CD4-positive, alpha-beta T cell (primary cell): ENCODE results near the gene SREK1. TPM values are rescaled to one million over a fixed set of nuclear protein-coding genes. Genes with fewer than 3 reads are reported as not detected.

ENCODE experiments used
- ATAC-seq: fragments of 200-7000 bp; cut with Tn5 transposase; one replicate; pipeline ENCODE4 v1.10.0; 2022; ENCODE audit warnings: mild to moderate bottlenecking; ENCODE audit not compliant: poor library complexity
- CTCF ChIA-PET: fragments of 350-600 bp; sonication (Branson Sonifier 250); formaldehyde crosslinking; loops from one replicate; lab custom pipeline; 2021; ENCODE audit warnings: antibody characterized with exemption, inconsistent platforms; lab: Charles Lee
- POLR2A ChIA-PET: fragments of 350-600 bp; sonication (Branson Sonifier 250); formaldehyde crosslinking; loops from one replicate; lab custom pipeline; 2021; ENCODE audit warnings: antibody characterized with exemption, inconsistent platforms; lab: Charles Lee
- DNase-seq, 14 experiments: peaks; one replicate each; pipeline ENCODE4 v3.0.0-alpha.2; 2013 to 2020; ENCODE audit warnings: mixed read lengths in 2 of 14
- H3K27ac ChIP-seq, 2 donors: one replicate each; pipeline versions ENCODE4 v1.5.1 to v1.7.0; 2013; ENCODE audit warnings: low read length in 2 of 2, low read depth in 1 of 2, mild to moderate bottlenecking in 1 of 2
- H3K27me3 ChIP-seq, 2 experiments: 1 replicate in 1 of 2; 2 replicates in 1 of 2; pipeline versions ENCODE4 v1.6.1 to v1.7.0; 2013; ENCODE audit warnings: low read length in 2 of 2, control low read depth in 1 of 2, mild to moderate bottlenecking in 1 of 2, moderate library complexity in 1 of 2; ENCODE audit not compliant: insufficient read depth in 2 of 2, control insufficient read depth in 1 of 2
- H3K36me3 ChIP-seq: one replicate; pipeline ENCODE4 v1.6.1; 2013; ENCODE audit warnings: low read length, control low read depth; ENCODE audit not compliant: insufficient read depth
- H3K4me1 ChIP-seq: one replicate; pipeline ENCODE4 v1.6.1; 2013; ENCODE audit warnings: low read length, control low read depth; ENCODE audit not compliant: insufficient read depth
- H3K4me3 ChIP-seq: one replicate; pipeline ENCODE4 v1.5.1; 2013; ENCODE audit warnings: mild to moderate bottlenecking, low read length, moderate library complexity
- H3K9me3 ChIP-seq, 2 experiments: 1 replicate in 1 of 2; 2 replicates in 1 of 2; pipeline versions ENCODE4 v1.6.1 to v1.7.0; 2013; ENCODE audit warnings: low read length in 2 of 2, mild to moderate bottlenecking in 2 of 2, control low read depth in 1 of 2, moderate library complexity in 1 of 2; ENCODE audit not compliant: control insufficient read depth in 1 of 2, insufficient read depth in 1 of 2
- H3K27ac Mint-ChIP-seq: one replicate; pipeline ENCODE4 v1.8.0; 2020; ENCODE audit warnings: mixed read lengths
- H3K27me3 Mint-ChIP-seq: one replicate; pipeline ENCODE4 v1.8.0; 2021; ENCODE audit warnings: mixed read lengths
- H3K36me3 Mint-ChIP-seq: one replicate; pipeline ENCODE4 v1.8.0; 2021; ENCODE audit warnings: low read depth, mixed read lengths
- H3K4me1 Mint-ChIP-seq: one replicate; pipeline ENCODE4 v1.8.0; 2021; ENCODE audit warnings: low read depth, mixed read lengths
- H3K4me3 Mint-ChIP-seq: one replicate; pipeline ENCODE4 v1.8.0; 2020; ENCODE audit warnings: mild to moderate bottlenecking, mixed read lengths
- H3K9me3 Mint-ChIP-seq: one replicate; pipeline ENCODE4 v1.8.0; 2020; ENCODE audit warnings: mixed read lengths
- intact Hi-C, 2 experiments: fragments of 100-400 bp; cut with DNase I in 1 of 2; cut with micrococcal nuclease in 1 of 2; formaldehyde crosslinking; loops; one replicate each; pipeline versions ENCODE4 v1.15.1 to v1.9.0; 2023 to 2025; cut with DNase I, micrococcal nuclease
- total RNA-seq, 174 experiments: library from RNA in 2 of 174; stranded (reverse) in 2 of 174; gene quantifications; one replicate each; pipeline ENCODE4 v1.2.3 and lab custom pipeline; 2021 to 2026
- TF ChIP-seq, protein P1 (sequence below): fragments of 200-600 bp; IDR thresholded peaks from one replicate; pipeline ENCODE4 v1.8.0; 2022; ENCODE audit warnings: antibody characterized with exemption, mild to moderate bottlenecking

The SREK1 gene
- total RNA-seq, 2 experiments from 2014 or later = 137 to 155 TPM

DNA sequence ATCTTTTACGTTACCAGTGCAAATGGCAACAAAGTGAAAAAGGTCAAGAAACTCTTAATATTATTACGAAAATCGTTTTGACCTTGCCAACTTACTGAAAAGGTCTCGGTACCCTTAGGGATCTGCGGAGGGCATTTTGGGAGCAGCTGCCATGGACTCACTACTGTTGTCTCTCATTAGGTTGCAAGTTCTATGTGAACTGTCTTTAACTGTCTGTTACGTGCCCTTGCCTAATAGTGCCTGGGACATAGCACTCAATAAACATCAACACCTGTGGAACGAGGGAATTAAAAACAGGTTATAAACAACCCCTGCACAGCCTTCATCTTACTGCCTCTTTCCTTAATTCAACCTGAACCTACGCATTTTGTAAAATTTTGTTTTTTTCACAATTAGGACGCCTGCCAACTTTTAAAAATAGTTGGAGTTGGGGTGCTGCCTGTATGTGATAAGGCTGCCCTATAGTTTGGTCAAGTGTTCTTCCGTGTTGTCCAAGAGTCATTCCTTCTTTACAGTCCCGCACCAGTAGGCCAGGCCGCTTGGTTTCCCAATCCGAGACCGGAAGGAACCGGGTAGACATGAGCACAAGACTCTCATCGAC is 527 bp upstream of the SREK1 start:
- peak in 2 of 14 experiments; percentile 3 to 6 for DNase-seq
- CTCF ChIA-PET = no interaction called here

DNA sequence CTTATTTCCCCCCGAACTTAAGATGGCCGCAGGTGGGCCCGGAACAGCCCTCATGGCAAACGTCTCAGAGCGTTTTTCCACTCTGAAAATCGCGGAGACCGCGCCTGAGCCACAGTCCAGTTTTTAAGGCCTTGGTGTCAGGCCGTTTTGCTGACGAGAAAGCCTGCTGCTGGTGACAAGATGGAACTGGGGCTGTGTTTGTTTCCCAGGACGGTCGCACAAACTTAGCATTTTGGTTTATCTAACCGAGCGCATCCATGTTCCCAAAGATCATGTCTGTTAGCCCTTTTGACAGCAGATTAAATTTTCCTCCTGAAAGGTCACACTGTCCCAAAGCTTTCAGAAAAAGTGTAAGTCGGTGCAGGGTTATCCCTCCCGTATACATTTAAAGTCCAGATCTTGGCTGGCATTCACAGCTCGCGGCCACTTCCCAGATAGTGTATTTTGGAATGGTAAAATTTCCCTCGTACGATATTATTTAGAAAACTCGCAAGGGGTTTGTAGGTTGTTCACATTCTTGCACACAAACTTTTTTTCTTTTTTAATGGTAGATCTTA is 812 bp downstream of the SREK1 start:
- no peaks in the 10 kb centered on the region for H3K27me3 ChIP-seq
- TF ChIP-seq, protein P1, sequence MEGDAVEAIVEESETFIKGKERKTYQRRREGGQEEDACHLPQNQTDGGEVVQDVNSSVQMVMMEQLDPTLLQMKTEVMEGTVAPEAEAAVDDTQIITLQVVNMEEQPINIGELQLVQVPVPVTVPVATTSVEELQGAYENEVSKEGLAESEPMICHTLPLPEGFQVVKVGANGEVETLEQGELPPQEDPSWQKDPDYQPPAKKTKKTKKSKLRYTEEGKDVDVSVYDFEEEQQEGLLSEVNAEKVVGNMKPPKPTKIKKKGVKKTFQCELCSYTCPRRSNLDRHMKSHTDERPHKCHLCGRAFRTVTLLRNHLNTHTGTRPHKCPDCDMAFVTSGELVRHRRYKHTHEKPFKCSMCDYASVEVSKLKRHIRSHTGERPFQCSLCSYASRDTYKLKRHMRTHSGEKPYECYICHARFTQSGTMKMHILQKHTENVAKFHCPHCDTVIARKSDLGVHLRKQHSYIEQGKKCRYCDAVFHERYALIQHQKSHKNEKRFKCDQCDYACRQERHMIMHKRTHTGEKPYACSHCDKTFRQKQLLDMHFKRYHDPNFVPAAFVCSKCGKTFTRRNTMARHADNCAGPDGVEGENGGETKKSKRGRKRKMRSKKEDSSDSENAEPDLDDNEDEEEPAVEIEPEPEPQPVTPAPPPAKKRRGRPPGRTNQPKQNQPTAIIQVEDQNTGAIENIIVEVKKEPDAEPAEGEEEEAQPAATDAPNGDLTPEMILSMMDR = no peak
- H3K9me3 ChIP-seq = no peaks in the 10 kb centered on the region
- peak; percentile 53 for ATAC-seq
- H3K4me3 Mint-ChIP-seq = peak overlapping the region; percentile 100
- no peaks in the 10 kb centered on the region for H3K9me3 Mint-ChIP-seq
- H3K4me1 Mint-ChIP-seq = peaks cover 55% of the 10 kb centered on the region
- H3K27ac Mint-ChIP-seq = peak overlapping the region; percentile 100
- ChIA-PET POLR2A (interaction anchor here (1.0 to 2.9 kb wide), 13 partner anchors 9 to 582 kb away, joined by 3 to 33 read pairs (median 8); partner anchors contain the start of genes CENPK, ERBIN, NLN and PPWD1), CTCF (interaction anchor here (1.0 kb wide), 1 partner anchor 26 kb away, joined by 3 read pairs; no protein-coding TSS in a partner anchor)
- peaks cover 18% of the 10 kb centered on the region for H3K36me3 Mint-ChIP-seq
- H3K36me3 ChIP-seq = no peaks in the 10 kb centered on the region
- intact Hi-C loops = loop anchor here (2.0 to 5.0 kb wide), 5 partner anchors 26 to 583 kb away; partner anchors contain the start of genes NLN (in 2 of the 2), SGTB (in 2 of the 2), CENPK (in 1 of the 2) and PPWD1 (in 1 of the 2)
- H3K4me3 ChIP-seq = peak overlapping the region; percentile 94
- DNase-seq = no peak
- H3K4me1 ChIP-seq = peaks cover 12% of the 10 kb centered on the region
- H3K27ac ChIP-seq = peak overlapping the region; percentile 97 to 100
- H3K27me3 Mint-ChIP-seq = no peaks in the 10 kb centered on the region

More for the DNA sequence above, 527 bp upstream of the SREK1 start:
- Mint-ChIP-seq H3K36me3 (peaks cover 17% of the 10 kb centered on the region), H3K27ac (peak overlapping the region; percentile 100), H3K27me3 (no peaks in the 10 kb centered on the region), H3K9me3 (no peaks in the 10 kb centered on the region), H3K4me1 (peaks cover 49% of the 10 kb centered on the region), H3K4me3 (peak overlapping the region; percentile 100)
- no peak for ATAC-seq
- no peaks in the 10 kb centered on the region for H3K27me3 ChIP-seq
- POLR2A ChIA-PET = interaction anchor here (0.5 to 2.9 kb wide), 21 partner anchors 8 to 580 kb away, joined by 3 to 33 read pairs (median 4); partner anchors contain the start of genes CENPK, ERBIN, NLN and PPWD1
- peak overlapping the region; percentile 94 for H3K4me3 ChIP-seq
- H3K9me3 ChIP-seq = no peaks in the 10 kb centered on the region
- no peaks in the 10 kb centered on the region for H3K36me3 ChIP-seq
- intact Hi-C loops = loop anchor here (2.0 to 5.0 kb wide), 4 partner anchors 27 to 516 kb away; partner anchors contain the start of genes NLN (in 2 of the 2), SGTB (in 2 of the 2), SHLD3 (in 1 of the 2) and TRAPPC13 (in 1 of the 2)
- H3K4me1 ChIP-seq = peaks cover 10% of the 10 kb centered on the region
- TF ChIP-seq, protein P1 = no peak
- H3K27ac ChIP-seq = peak overlapping the region; percentile 97 to 100

DNA sequence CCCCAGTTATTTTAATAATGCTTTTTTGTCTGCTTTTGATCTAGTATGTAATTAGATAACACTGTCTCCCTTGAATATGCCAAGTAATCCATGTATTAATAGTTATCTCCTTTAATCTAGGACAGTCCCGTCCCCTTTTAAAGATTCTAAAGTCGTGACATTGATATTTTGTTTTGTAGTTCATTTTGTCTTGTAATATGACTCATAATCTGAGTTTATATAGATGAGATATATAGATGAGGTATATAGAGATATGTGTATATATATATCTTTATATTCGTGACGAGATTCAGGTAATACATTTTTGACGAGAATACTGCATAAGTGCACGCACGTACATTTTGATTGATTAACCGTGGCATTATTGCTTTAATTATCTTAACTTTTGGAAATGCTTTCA is 1.6 kb downstream of the SREK1 start:
- Histone ChIP-seq H3K27me3 (no peaks in the 10 kb centered on the region), H3K9me3 (no peaks in the 10 kb centered on the region), H3K27ac (no peak overlapping the region), H3K4me3 (peak overlapping the region; percentile 94), H3K4me1 (peaks cover 14% of the 10 kb centered on the region), H3K36me3 (no peaks in the 10 kb centered on the region)
- Mint-ChIP-seq H3K36me3 (peaks cover 24% of the 10 kb centered on the region), H3K4me3 (peak overlapping the region; percentile 100), H3K4me1 (peaks cover 64% of the 10 kb centered on the region), H3K27ac (peak overlapping the region; percentile 100), H3K9me3 (no peaks in the 10 kb centered on the region), H3K27me3 (no peaks in the 10 kb centered on the region)
- intact Hi-C loops = loop anchor here (2.0 to 5.0 kb wide), 3 partner anchors 25 to 583 kb away; partner anchors contain the start of genes CENPK (in 1 of the 2) and PPWD1 (in 1 of the 2)
- ATAC-seq (no peak), DNase-seq (no peak)
- TF ChIP-seq, protein P1 = no peak
- POLR2A ChIA-PET = interaction anchor here (2.6 to 2.9 kb wide), 2 partner anchors 425 to 583 kb away, joined by 25 to 31 read pairs; partner anchors contain the start of genes CENPK, NLN, PPWD1 and SGTB
- CTCF ChIA-PET = no interaction called here
